Measurements from ENCODE around the gene SLC9A3. TPM values are rescaled to one million over a fixed set of nuclear protein-coding genes. Genes with fewer than 3 reads are reported as not detected.
"Not testable (repeated sequence)": the region's sequence is repeated elsewhere in the genome, so short reads cannot be mapped to it uniquely, and the experiment has no call there.

SLC9A3 gene
- total RNA-seq, 1 donor from 2014 or later: 5.4 TPM

DNA sequence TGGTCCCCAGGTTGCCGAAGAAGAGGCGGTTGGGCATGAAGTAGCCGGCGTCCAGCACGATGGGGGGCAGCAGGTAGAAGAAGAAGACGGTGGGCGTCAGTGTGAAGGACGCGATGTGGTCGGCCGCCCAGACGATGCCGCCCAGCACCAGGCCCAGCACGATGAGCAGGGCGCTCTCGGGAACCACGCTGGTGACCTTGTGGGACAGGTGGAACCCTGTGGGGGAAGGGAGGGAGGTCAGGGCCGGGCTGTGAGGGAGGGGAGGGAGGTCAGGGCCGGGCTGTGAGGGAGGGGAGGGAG, 32.4 kb downstream of the SLC9A3 start:
- no peak for DNase-seq (ENCODE audit: low read depth)

DNA sequence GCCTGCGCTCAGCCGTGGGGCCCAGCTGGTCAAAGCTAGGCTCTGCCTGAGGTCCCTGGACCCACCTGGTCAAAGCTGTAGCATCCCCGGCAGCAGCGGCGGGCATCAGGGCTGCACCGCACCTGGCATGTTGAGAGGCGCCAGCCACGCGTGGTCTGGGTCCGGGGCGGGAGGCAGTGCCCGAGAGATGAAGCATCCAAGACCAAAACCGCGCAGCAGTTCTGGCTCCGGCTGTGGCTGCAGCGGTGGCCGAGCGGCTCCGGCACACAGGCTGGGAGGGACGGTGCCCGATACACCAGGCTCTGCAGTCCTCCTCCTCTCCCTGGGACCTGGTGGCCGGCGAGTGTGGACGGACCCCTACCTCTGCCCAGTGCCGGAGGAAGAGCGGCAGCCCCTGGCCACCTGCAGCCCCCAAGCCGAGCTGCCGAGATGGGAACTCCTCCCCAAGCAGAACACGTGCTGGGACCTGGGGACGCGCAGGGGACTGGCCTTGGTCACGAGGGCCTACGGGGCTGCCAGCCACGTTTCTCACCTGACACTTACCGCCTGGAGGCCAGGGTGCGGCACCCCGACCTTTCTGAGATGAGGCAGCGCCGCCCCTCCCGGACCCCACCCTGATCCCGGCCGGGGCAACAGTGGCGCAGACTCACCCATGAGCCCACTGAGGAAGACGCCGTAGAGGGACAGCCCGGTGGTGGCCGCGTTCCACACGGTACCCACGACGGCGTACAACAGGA, 33.0 kb downstream of the SLC9A3 start:
- no peak for DNase-seq (ENCODE audit: low read depth)

DNA sequence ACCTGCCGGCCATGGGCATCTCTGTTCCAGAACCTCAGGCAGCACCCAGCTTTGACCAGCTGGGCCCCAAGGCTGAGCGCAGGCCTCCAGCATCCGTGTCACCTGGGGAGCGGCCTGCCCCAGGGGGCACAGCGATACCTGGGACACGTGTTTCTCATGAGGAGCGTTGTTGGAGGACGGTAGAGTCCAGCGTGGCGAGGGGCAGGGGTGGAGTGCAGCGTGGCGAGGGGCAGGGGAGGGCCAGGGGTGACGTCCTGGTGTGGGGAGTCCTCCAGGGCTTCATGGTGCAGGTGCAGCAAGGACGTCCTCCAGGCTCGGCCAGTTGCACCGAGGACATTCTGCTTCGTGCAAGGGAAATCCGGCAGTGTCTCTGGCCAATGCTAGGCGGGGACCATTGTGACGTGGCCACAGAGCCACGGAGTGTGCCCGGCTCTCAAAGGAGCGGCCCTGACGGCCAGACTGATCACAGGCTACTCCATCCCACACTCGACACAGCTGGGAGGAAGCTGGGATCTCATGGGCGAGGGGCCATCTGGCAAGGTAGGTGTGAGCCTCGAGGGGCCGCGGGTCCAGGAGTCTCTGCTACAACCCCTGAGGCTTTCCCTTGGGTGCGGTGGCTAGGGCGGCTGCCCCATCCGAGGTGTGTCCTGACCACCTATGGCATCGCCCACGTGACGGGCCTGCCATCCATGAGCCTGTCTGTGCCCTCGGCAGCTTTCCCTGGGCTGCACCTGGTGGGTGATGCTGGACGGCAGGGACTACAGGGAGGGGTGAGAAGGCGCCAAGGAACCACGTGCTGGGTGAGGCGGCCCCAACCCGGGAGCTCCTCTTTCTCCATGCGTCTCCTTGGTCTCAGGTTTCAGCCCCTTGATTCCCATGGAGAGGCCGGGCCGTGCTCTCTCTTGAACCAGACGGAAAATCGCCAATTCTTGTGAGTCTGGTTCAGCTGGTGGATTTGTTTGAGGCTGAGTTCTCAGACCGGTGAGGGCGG, 33.8 kb downstream of the SLC9A3 start:
- DNase-seq (ENCODE audit: low read depth): no peak

DNA sequence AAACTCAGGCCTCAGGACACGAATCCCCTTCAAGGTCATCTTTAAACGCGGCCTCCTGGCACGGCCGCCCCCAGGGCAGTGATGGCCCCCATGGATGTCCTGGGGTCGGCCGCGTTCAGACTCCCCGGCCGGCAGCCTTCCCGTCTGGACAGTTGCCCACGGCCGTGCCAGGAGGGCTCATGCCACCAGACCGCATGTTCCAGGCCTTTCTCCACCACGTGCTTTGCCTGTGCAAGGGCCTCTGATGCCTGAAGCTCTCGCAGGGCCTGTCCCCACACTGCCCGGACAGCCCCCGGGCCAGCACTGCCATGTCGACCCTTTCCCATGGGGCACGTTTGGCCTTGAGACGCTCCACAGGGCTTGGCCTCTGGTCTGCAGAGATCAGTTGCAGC, 34.6 kb downstream of the SLC9A3 start:
- DNase-seq (ENCODE audit: low read depth): no peak

DNA sequence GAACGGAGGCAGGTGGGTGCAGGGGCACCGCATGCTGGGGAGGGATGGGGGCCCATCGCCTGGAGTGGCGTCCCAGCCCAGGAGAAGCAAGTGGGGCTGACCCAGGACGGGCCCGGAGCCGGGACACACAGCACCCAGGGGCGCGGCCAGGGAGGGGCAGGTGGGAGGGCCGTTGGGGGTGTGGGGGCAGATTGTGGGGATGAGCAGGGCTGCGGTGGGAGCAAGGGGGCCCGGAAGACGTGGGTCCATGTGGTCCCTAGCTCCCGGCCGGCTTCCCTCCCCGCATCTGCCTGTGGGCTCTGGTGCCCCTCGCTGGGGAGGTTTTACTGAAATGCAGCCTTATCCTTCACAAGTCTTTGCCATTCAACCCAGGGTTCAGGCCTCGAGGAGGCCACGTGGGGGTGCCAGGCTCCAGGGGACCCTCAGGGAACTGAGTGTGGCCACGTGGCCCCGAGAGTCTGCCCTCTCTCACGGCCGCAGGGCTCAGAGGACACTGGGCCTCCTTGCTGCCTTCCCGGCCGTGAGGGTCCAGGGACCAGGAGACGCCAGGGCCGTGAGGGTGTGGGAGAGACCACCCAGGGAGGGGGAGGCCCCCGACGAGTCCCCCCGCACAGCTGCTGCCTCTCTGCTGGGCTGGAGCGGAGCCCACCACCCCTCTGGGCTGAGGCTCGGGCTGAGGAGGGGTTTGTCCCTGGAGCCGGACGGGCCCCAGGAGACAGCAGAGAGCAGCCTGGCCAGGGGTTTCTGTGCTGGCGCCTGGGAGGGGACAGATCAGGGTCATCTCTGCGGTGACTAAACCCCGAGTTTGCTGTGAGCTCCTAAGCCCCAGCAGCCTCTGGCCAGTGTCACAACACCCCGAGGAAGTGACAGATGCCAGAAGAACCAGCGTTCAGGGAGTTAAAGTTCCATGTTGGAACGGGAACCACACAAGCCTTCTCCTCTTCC, 35.2 kb downstream of the SLC9A3 start:
- no peak for DNase-seq (ENCODE audit: low read depth)

DNA sequence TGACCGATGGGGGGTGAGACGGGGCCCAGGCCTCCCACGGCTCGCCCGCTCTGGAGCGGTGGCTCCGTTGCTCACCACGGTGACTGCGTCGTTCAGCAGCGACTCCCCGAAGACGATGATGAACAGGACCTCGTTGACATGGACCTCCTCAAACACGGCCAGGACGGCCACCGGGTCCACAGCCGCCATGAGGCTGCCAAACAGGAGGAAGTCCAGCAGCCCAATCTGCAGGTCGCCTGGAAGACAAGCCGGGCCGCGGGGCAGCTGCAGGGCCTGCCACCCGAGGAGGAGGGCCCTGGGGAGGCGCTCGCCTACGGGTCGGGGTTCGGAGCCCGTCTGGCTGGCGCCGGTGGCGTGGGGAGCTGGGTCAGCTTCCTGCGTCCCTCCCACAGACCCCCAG, 36.0 kb downstream of the SLC9A3 start:
- DNase-seq (ENCODE audit: low read depth): no peak

DNA sequence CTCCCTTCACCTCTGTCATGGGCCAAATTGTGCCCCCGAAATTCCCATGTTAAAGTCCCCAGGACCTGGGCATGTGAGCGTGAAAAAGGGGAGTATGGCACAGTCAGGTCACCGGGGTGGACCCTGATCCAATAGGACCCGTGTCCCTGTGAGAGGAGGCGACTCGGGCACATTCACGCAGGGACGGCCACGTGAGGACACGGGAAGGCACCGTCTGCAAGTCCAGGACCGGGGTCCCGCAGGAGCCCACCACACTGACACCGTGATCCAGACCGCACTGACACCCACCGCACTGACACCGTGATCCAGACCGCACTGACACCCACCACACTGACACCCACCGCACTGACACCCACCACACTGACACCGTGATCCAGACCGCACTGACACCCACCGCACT, 37.7 kb downstream of the SLC9A3 start:
- DNase-seq (ENCODE audit: low read depth): not testable (repeated sequence)

DNA sequence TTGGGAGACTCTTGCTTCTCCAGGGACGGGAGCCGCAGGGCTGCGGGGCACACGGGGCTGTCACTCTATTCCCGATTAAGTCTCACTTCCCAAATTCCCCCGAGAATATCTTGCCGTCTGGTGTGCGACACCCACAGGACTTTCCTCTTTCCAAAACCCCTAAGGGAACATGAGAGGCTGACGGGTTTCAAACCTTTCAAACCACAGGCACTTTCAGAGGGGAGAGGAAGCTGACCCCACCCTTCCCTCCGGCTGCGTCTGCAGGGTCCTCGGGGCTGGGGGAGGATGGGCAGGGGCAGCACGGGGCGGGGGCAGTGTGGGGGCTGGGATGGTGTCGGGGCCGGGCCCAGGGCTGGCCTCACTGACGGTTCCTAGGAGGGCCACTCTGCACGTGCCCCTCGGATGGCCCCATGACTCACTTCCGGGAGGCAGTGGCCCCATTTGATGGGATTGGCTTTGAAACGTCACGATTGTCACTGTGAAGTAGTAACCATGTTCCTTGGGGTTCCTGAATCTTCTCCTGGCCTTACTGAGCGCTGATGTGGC, 38.2 kb downstream of the SLC9A3 start:
- no peak for DNase-seq (ENCODE audit: low read depth)

DNA sequence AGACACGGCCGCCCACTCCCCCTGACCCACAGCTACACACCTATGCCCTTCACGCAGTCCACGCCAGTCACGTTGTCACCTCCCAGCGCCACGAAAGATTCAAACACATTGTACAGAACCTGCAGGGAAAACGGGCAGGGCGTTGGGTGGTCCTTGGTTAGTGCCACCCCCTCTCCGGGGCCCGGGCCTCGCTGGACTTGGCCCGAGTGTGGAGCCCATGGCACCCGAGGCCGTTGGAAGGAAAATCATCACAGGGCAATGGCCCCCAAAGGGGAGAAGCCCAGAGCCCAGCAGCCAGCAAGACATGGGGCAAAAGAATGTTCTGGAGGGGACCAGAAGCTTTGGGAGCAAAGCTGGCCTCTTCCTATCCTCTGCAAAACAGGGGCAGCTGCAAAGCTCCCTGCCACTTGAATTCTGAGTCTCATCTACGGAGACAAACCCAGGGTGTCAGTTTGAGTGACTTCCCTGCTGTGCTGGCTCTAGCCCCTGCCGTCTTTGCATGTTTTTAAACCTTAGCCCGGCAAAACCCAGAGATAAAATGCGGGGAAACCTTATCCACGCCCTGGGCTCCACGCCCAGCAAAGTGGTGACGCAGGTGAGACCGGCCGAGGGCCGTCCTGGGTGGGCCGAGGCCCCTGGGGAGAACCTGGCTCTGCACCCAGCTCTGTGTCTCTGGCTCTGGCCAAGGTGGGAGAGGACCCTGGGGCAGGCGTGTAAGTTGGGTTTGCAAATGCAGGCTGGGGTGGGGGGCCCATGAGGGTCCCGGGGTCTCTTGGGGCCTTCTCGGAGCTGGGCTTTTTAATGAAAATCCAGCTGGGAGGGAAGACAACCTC, 38.9 kb downstream of the SLC9A3 start:
- no peak for DNase-seq (ENCODE audit: low read depth)

DNA sequence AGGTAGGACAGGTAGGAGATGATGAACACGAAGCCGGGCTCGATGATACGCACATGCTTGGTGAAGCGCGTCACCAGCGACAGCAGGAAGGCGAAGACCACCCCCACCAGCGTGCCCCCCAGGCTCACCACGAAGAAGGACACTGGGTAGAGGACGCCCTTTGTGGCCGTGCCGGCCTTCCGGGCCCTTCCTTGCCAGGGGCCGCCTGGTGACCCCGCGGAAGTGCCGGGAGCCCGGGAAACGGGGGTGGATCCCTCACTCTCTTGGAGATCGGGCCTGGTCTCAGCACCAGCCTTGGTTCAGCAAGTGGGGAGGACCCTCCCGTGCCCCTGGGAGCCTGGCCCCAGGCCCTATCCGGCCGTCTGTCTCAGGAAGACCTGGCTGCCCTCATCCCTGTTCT, 39.7 kb downstream of the SLC9A3 start:
- DNase-seq (ENCODE audit: low read depth): no peak

DNA sequence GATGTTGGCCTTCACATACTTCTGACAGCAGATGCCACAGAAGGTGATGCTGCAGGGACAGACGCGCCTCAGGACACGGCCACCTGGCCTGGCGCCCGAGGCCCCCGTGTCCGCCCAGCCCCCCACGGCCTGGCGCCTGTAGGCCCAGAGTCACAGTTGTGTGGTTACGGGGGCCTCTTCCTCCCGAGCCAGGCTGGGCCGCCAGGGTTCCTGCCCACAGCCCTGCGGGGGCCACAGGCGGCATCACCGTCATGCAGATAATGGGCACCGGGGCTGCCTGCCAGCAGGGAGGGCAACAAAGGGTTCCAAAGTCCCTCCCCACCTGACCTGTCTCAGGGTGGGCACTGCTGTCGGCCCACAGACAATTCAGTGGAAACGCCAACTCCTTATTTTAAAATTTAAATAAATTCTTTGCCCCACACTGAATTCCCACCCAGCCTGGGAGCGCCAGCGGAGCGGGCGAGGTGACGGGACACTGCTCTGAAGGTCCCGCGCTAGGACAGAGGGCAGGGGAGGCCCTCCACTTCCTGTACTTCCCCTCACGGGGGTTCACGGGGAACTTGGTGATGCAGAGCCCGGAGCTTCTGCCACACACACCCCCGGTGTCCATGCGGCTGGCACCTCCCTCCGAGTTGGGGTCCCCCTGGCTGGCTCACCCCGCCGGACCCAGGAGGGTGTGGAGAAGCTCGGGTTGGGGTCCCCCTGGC, 40.7 kb downstream of the SLC9A3 start:
- DNase-seq (ENCODE audit: low read depth): no peak

DNA sequence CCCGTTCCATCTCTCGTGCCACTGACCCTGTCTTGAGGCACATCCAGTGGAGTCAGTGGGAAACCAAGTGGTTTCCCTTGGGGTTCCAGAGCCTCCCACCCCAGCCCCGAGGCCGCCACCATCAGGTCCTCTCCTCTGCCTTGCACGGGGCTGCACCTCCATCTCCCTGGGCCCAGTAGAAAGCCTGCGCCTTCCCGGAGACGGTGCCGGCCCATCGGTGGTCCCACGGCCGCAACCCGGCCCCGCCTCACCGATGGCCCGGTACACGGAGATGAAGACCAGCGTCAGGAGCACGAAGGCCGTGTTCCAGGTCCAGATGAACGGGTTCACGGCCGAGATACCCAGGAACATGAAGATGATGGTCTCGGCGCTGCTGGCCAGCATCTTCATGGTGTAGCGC, 41.2 kb downstream of the SLC9A3 start:
- DNase-seq (ENCODE audit: low read depth): no peak

DNA sequence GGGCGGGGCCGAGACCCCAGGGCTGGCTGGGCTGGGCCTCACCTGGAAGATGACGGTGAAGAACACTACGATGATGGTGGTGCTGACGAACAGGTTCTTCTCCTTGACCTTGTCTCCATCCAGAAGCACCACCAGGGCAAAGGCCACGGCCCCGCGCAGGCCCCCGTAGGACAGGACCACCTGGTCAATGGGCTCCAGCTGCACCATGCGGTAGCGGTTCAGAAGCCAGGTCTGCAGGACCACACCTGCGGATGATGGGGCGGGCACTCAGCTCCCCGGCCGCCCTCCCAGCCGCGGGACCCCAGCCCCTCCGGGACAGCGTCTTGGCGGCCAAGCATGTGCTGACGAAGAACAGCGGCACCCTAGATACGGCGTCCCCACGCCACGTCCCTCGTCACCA, 41.7 kb downstream of the SLC9A3 start:
- DNase-seq (ENCODE audit: low read depth): no peak

DNA sequence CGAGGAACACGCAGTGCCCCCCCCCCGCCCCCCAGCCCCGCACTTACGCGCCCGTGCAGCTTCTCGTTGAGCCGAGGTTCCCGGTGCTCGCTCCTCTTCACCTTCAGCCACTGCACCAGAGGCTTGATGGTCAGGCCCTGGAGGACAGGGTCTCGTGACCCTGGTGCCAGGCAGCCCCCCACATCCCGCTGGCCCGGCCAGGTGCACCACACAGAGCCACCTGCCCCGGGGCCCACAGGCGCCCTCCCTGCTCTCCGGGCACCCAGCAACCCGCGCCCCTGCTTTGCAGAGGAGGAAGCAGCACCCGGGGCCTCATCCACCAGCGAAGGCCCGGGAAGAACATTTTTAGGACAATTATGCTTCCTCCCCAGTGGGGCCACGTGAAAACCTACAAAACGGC, 42.2 kb downstream of the SLC9A3 start:
- no peak for DNase-seq (ENCODE audit: low read depth)

DNA sequence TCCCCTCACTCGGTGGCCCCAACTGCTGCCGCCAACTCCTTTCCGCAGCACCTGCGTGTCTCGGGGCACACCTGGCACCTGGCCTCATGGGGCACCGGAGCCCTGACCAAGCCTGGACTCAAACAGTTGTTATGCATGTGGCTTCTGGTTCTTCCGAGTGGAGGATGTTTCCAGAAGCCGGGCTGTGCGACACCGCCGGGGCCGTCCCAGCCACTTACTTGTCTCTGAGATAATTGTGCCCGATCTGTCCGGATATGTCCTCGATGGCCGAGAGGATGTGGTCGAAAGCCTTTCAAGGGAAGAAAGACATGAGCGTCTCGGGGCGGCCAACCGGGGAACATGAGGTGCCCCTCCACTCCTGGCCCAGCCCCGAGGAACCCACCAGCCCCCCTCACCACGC, 42.9 kb downstream of the SLC9A3 start:
- no peak for DNase-seq (ENCODE audit: low read depth)

DNA sequence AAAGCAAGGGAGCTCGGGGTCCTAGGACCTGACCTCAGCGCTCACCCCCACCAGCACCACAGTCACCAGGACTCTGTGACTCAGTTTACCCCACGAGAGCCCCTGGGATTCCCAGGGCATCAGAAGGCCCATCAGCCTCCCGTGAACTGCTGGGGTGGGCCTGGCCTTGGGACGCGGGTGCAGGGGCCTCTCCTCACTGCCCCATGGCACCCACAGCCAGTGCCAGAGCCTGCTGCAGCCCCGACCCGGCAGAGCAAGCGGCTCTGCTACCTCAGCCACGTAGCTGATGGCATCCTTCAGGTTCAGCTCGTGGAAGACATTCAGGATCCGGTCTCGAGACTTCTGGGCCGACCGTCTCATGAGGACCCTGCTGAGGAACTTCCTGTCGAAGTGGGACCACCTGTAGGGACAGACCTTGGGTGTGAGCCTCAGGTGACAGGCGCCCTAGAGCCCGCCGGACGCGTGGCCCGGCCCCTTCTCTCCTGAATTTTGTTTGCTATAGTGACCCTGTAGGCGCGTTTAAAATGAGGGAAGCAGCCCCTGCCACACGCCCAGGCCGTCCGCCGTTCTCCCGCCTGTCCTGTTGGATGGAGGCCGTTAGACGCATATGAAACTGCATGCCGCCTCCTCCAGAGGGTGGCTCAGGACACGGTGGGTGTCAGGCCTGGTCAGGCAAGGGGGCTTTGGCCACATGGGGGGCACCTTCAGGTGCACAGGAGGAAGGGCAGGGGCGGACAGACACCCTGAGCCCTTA, 44.5 kb downstream of the SLC9A3 start:
- DNase-seq (ENCODE audit: low read depth): no peak

DNA sequence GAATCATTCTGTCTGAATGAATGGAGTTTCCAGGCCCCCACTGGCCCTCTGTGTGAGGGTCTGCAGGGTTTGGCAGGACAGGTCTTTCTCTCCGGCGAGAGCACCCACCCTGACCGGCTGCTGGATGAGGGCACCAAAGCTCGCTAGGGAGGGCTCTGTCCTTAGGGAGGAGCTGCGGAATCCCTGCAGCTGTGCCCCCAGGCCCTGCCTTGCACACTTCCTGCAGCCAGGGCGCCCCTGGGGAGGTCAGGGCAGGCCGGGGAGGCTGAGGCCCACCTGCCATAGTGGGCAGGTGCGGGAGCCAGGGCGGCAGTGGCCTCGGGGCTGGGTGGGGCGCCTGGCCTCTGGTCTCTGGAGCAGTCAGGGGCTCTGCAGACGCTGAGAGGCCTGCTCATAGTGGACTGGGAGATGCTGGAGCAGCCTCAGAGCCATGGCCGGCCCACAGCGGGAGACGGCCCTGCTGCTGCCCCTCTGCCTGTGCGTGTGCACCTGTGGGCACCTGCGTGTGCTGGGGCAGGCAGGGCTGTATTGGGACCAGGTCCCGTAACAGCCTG, 45.2 kb downstream of the SLC9A3 start:
- DNase-seq (ENCODE audit: low read depth): no peak

DNA sequence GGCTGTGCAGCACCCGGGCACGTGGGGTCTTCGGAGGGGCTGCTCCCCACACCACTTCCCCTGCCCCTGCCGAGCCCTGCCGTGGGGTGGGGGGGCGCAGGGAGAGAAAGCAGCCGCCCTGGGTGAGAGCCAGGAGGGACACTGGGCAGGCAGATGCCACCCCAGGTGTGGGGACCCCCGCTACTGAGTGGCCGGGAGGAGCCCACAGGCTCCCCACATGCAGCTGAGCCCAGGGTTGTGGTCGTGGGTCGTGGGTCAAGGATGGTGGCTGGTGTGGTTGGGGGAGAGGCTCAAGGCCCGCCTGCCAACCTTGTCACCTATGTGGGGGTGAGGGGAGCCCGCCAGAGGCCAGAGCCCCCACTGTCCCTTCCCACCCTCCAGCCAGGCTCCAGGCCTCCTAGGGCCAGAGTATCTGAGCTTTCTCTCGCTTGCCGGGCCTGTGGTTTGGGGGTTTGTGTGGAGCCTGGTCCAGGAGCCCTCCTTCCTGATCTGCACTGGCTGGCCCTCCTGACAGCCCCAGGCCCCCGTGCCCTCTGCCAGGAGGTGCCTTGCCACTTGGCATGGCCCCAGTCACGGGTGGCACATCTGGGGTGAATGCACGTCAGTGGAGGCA, 45.8 kb downstream of the SLC9A3 start:
- DNase-seq (ENCODE audit: low read depth): no peak

Measured in myocyte (in vitro differentiated cells).